SU-DHL-6 (cell line): ENCODE measurements around the gene RYR2.

ENCODE experiments used
- H2AFZ ChIP-seq: fragments of 200-600 bp; sonication (generic); 2 replicates; pipeline ENCODE4 v1.6.1; 2014; ENCODE audit warnings: low read depth, mild to moderate bottlenecking, moderate library complexity, mixed read lengths, antibody characterized with exemption, low read length; ENCODE audit not compliant: severe bottlenecking
- H3F3A ChIP-seq: fragments of 200-600 bp; shearing (Covaris generic); 2 replicates; pipeline ENCODE4 v1.6.0; 2016; ENCODE audit warnings: antibody characterized with exemption, mild to moderate bottlenecking; ENCODE audit not compliant: insufficient read depth
- H3K27ac ChIP-seq: fragments of 200-600 bp; sonication (generic); 2 replicates; pipeline ENCODE4 v1.5.1; 2016; ENCODE audit warnings: low read depth, mild to moderate bottlenecking, low read length, moderate library complexity, mixed read lengths
- H3K27me3 ChIP-seq: fragments of 200-600 bp; sonication (generic), shearing (Covaris generic); 2 replicates; pipeline ENCODE4 v1.6.0; 2014; ENCODE audit warnings: mild to moderate bottlenecking, low read length
- H3K36me3 ChIP-seq: fragments of 200-600 bp; sonication (generic); 2 replicates; pipeline ENCODE4 v1.6.1; 2014; ENCODE audit warnings: mild to moderate bottlenecking, low read length, mixed read lengths
- H3K4me2 ChIP-seq: fragments of 300-600, 200-600 bp; shearing (Covaris generic), sonication (generic); 2 replicates; pipeline ENCODE4 v1.6.0; 2014; ENCODE audit warnings: low read length, low read depth, mild to moderate bottlenecking; ENCODE audit not compliant: poor library complexity, severe bottlenecking
- H3K4me3 ChIP-seq: fragments of 200-600 bp; sonication (generic); 2 replicates; pipeline ENCODE4 v1.5.1; 2014; ENCODE audit warnings: antibody characterized with exemption, low read length, mild to moderate bottlenecking, mixed read lengths; ENCODE audit not compliant: insufficient read depth, poor library complexity, severe bottlenecking
- H3K79me2 ChIP-seq: fragments of 200-600 bp; sonication (generic); 2 replicates; pipeline ENCODE4 v1.6.1; 2014; ENCODE audit warnings: mild to moderate bottlenecking, low read length, moderate library complexity; ENCODE audit not compliant: insufficient read depth
- H3K9ac ChIP-seq: fragments of 200-600 bp; sonication (generic); 2 replicates; pipeline ENCODE4 v1.7.0; 2014; ENCODE audit warnings: mild to moderate bottlenecking, low read length
- H3K9me2 ChIP-seq: fragments of 200-600 bp; sonication (generic); replicated peaks from 2 replicates; pipeline ENCODE4 v1.6.1; 2014; ENCODE audit warnings: low read length; ENCODE audit not compliant: insufficient read depth
- H3K9me3 ChIP-seq: fragments of 200-600 bp; sonication (generic); 2 replicates; pipeline ENCODE4 v1.6.1; 2014; ENCODE audit warnings: low read length, mixed read lengths; ENCODE audit not compliant: insufficient read depth
- H4K20me1 ChIP-seq: fragments of 200-600 bp; sonication (generic); 2 replicates; pipeline ENCODE4 v1.6.1; 2014; ENCODE audit warnings: low read depth, mild to moderate bottlenecking, antibody characterized with exemption, low read length, moderate library complexity, mixed read lengths
- CTCF ChIP-seq: fragments of 200-600 bp; sonication (generic); IDR thresholded peaks from one replicate; pipeline ENCODE4 v1.5.1; 2017; ENCODE audit warnings: antibody characterized with exemption, mild to moderate bottlenecking, low read length, moderate library complexity; ENCODE audit not compliant: insufficient read depth, poor library complexity, severe bottlenecking
- EZH2phosphoT487 ChIP-seq: fragments of 200-600 bp; sonication (generic), shearing (Covaris generic); conservative IDR thresholded peaks from 2 replicates; pipeline ENCODE4 v1.6.1; 2018; ENCODE audit warnings: mild to moderate bottlenecking, antibody characterized with exemption, low read length, moderate library complexity, mixed read lengths

RYR2 gene

GRCh38 chr1:237199026-237199425 is 157.0 kb downstream of the RYR2 start:
- Histone ChIP-seq H3F3A (no peaks in the 10 kb centered on the region), H3K79me2 (no peaks in the 10 kb centered on the region), H3K36me3 (no peaks in the 10 kb centered on the region), H2AFZ (no peak overlapping the region), H4K20me1 (no peaks in the 10 kb centered on the region), H3K4me3 (no peak overlapping the region), H3K27ac (no peak overlapping the region), H3K4me2 (no peak overlapping the region), H3K9me3 (no peaks in the 10 kb centered on the region), H3K27me3 (no peaks in the 10 kb centered on the region), H3K9ac (no peak overlapping the region), H3K9me2 (no peaks in the 10 kb centered on the region)
- no peak for TF ChIP-seq EZH2phosphoT487
- TF ChIP-seq CTCF: no peak

- H3K9ac ChIP-seq: no peak overlapping the region
- no peaks in the 10 kb centered on the region for H3K36me3 ChIP-seq
- no peak for TF ChIP-seq CTCF
- TF ChIP-seq EZH2phosphoT487: no peak
- no peaks in the 10 kb centered on the region for H3F3A ChIP-seq
- H3K4me3 ChIP-seq: no peak overlapping the region
- H2AFZ ChIP-seq: no peak overlapping the region
- H3K27ac ChIP-seq: no peak overlapping the region
- H3K9me2 ChIP-seq: no peaks in the 10 kb centered on the region
- H3K9me3 ChIP-seq: no peaks in the 10 kb centered on the region
- no peak overlapping the region for H3K4me2 ChIP-seq
- H4K20me1 ChIP-seq: no peaks in the 10 kb centered on the region
- H3K27me3 ChIP-seq: no peaks in the 10 kb centered on the region
- H3K79me2 ChIP-seq: no peaks in the 10 kb centered on the region
Measured at GRCh38 chr1:237201155-237201554, 159.2 kb downstream of the RYR2 start.

- H2AFZ ChIP-seq: no peak overlapping the region
- H3K27me3 ChIP-seq: no peaks in the 10 kb centered on the region
- no peaks in the 10 kb centered on the region for H3F3A ChIP-seq
- no peak overlapping the region for H3K4me3 ChIP-seq
- no peaks in the 10 kb centered on the region for H3K9me2 ChIP-seq
- no peak overlapping the region for H3K9ac ChIP-seq
- H3K4me2 ChIP-seq: no peak overlapping the region
- no peaks in the 10 kb centered on the region for H3K79me2 ChIP-seq
- no peak overlapping the region for H3K27ac ChIP-seq
- H4K20me1 ChIP-seq: no peaks in the 10 kb centered on the region
- H3K9me3 ChIP-seq: no peaks in the 10 kb centered on the region
- no peak for TF ChIP-seq EZH2phosphoT487
- H3K36me3 ChIP-seq: no peaks in the 10 kb centered on the region
Measured at GRCh38 chr1:237204841-237205240, 162.9 kb downstream of the RYR2 start.

- no peak overlapping the region for H3K9ac ChIP-seq
- H3K79me2 ChIP-seq: no peaks in the 10 kb centered on the region
- TF ChIP-seq CTCF (no peak), EZH2phosphoT487 (no peak)
- H2AFZ ChIP-seq: no peak overlapping the region
- H3K4me3 ChIP-seq: no peak overlapping the region
- H3K4me2 ChIP-seq: no peak overlapping the region
- no peaks in the 10 kb centered on the region for H3K36me3 ChIP-seq
- no peaks in the 10 kb centered on the region for H3K9me3 ChIP-seq
- H4K20me1 ChIP-seq: no peaks in the 10 kb centered on the region
- no peak overlapping the region for H3K27ac ChIP-seq
- H3K9me2 ChIP-seq: no peaks in the 10 kb centered on the region
- H3K27me3 ChIP-seq: no peaks in the 10 kb centered on the region
- no peaks in the 10 kb centered on the region for H3F3A ChIP-seq
Measured at GRCh38 chr1:237205400-237206064, 163.5 kb downstream of the RYR2 start.
